Activated CD8-positive, alpha-beta memory T cell treated with anti-CD3 and anti-CD28 coated beads, Interleukin-2, amount 50 U/mL, for 48 hours (primary cell): ENCODE measurements around the gene LAMP1.
"Not testable (repeated sequence)": the region's sequence is repeated elsewhere in the genome, so short reads cannot be mapped to it uniquely, and the experiment has no call there.

ENCODE experiments used
- DNase-seq: peaks from one replicate; pipeline ENCODE4 v3.0.0-alpha.2; 2020

The LAMP1 gene, protein sequence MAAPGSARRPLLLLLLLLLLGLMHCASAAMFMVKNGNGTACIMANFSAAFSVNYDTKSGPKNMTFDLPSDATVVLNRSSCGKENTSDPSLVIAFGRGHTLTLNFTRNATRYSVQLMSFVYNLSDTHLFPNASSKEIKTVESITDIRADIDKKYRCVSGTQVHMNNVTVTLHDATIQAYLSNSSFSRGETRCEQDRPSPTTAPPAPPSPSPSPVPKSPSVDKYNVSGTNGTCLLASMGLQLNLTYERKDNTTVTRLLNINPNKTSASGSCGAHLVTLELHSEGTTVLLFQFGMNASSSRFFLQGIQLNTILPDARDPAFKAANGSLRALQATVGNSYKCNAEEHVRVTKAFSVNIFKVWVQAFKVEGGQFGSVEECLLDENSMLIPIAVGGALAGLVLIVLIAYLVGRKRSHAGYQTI

GRCh38 chr13:113296823-113297369 lies at the start of gene LAMP1:
Gene LAMP1, plus strand, starts transcription at chr13:113297239. Its CDS starts 196 bp downstream, at chr13:113297435.
- DNase-seq = peak; percentile 100

GRCh38 chr13:113252516-113253095 lies 44.4 kb upstream of the LAMP1 start:
- DNase-seq = no peak

GRCh38 chr13:113257908-113258307 lies 39.1 kb upstream of the LAMP1 start:
- DNase-seq = not testable (repeated sequence)

- no peak for DNase-seq
Observed at GRCh38 chr13:113258321-113259054, 38.6 kb upstream of the LAMP1 start.

DNA sequence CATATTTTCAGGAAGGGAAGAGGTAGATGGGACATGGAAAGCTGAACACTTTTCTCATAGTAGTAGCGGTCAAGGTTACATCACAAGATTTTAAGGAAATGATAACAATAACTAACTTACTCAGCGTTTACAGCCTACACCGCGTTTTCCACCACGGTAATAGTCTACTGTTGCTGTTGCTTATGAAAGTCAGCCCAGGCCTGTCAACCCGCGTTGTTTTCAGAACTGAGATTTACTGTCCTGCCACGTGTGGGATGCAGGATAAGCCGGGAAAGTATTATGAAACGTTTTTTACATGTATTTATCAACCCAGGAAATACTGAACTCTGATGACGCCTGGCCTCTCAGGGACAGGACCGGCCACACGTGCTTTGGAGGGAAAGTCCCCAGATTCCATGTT lies 36.0 kb upstream of the LAMP1 start:
- DNase-seq = no peak

DNA sequence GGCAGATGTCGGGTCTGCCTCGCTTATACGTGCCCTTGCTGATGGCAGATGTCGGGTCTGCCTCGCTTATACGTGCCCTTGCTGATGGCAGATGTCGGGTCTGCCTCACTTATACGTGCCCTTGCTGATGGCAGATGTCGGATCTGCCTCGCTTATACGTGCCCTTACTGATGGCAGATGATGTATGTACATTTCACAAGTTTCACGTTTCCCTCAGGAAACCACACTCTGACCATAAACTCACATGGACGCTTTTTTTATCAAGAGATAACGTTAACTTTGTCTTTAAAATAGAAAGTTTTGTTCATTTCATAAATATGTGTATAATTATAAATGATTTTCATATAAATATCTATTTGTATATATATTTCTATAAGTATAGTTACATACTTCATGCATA lies 34.0 kb upstream of the LAMP1 start:
- DNase-seq = not testable (repeated sequence)

- DNase-seq = no peak
Observed at GRCh38 chr13:113267642-113268405, 29.2 kb upstream of the LAMP1 start.

GRCh38 chr13:113272031-113272430 lies 25.0 kb upstream of the LAMP1 start:
- no peak for DNase-seq

DNA sequence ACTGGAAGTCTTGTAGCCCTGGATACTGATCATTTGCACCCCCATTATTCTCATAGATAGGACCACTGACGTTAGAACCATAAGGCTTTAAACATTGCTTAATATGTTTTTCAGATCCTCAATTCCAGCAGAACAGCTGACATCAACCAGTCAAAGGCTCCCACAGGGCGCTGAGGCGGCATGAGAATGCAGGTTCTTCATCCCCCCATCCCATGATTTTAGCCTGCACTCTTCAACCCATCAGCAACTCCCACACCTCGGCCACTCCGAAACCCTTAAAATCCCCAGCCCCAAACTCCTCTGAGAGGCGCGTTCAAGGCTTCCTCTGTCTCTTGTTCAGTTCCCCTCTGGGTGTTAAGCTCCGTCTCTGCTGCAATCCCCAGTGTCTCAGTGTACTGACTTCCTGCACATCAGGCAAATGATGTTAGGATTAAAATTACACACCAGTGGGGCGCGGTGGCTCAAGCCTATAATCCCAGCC lies 24.3 kb upstream of the LAMP1 start:
- no peak for DNase-seq

GRCh38 chr13:113273321-113273720 lies 23.7 kb upstream of the LAMP1 start:
- no peak for DNase-seq

DNA sequence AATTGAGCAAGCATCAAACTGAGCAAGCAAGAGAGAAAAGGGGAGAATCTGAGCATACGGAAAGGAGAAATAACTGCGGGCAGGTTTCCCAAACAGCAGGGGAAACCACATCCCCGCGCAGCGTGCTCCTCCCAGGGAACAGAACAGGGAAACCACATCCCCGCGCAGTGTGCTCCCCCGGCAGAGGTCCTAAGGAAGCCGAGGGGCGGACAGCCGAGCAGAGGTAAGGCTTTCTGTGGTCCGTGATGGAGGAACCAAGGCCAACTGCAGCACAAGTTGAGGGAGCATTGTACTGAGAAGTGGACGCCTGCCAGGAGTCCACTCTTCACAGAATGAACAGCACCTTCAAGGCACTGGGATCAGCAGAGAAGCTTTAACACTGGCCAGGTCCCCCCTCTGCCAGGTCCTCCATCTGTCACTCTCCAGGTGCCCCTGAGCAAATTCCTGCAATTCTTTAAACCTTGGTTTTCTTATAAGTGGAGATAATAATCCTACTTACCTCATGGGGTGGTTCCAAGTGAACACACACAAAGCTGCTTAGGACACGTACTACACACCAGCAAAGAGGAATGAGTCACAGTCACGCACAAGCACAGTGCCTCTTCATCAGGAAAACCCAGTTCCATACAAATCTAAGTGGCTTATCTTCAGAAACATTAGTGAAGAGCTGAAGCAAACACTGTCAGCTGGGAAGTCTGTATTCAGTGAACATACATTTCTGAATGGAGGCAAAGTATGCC lies 23.0 kb upstream of the LAMP1 start:
- no peak for DNase-seq

- DNase-seq = no peak
Observed at GRCh38 chr13:113274721-113275120, 22.3 kb upstream of the LAMP1 start.

- DNase-seq = no peak
Observed at GRCh38 chr13:113275387-113275786, 21.7 kb upstream of the LAMP1 start.

- DNase-seq = no peak
Observed at GRCh38 chr13:113280126-113280525, 16.9 kb upstream of the LAMP1 start.

DNA sequence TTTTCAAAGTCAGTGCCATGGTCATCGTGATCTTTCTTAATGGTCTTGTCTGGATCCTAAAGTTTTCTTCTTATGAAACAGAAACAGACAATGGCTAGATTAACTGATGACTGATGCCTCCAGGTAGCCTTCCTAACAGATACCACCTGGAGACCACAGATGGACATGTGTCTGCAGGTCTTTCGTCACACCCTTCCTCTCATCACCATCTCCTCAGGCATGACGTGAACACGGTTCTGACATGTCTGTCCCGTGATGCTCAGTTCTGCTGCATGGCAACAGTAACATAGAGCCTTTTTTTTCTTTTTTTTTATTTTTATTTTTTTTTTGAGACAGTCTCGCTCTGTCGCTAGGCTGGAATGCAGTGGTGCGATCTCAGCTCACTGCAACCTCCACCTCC lies 13.1 kb upstream of the LAMP1 start:
- DNase-seq = no peak

GRCh38 chr13:113288880-113289279 lies 8.2 kb upstream of the LAMP1 start:
- DNase-seq = no peak

GRCh38 chr13:113291129-113291528 lies 5.9 kb upstream of the LAMP1 start:
- no peak for DNase-seq

GRCh38 chr13:113292021-113292862 lies 4.8 kb upstream of the LAMP1 start:
- no peak for DNase-seq

GRCh38 chr13:113293686-113294085 lies 3.4 kb upstream of the LAMP1 start:
- DNase-seq = no peak

DNA sequence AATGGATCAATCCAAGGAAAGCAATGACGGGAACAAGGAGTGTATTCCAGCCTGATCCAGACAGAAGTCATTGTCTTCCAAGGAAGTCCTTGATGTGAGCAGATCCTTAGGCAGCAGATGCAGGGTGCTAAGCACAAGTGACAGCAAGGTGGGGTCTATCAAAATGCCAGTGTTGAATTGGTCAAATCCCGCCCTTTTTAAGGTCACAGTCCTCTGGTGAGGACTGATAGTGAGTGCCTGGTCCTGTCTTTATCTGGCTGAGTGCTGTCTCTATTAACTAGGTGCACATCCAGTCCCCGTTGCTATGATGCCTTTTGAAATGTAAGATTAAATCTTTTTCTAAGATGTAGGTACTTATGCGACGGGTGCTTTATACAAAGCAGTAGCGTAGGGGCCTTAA lies 1.3 kb upstream of the LAMP1 start:
- no peak for DNase-seq
